HepG2 (cell line): ENCODE results near the gene TMC4. TPM values are rescaled to one million over a fixed set of nuclear protein-coding genes. Genes with fewer than 3 reads are reported as not detected.

Experiments used
- FOXA3 ChIP-seq: IDR thresholded peaks from 2 replicates; pipeline ENCODE4 v1.6.1; 2016; ENCODE audit warnings: missing genetic modification reagents, missing compliant biosample characterization
- GTF3A ChIP-seq: sonication (generic); formaldehyde crosslinking; conservative IDR thresholded peaks from 2 replicates; pipeline ENCODE4 v1.4.0; 2020; ENCODE audit warnings: mild to moderate bottlenecking, missing genetic modification reagents
- HCFC1 ChIP-seq: fragments of 150-350 bp; IDR thresholded peaks from 2 replicates; pipeline ENCODE4 v1.6.1; 2014; ENCODE audit warnings: low read depth, low read length
- MED8 ChIP-seq: sonication (generic); formaldehyde crosslinking; IDR thresholded peaks from 2 replicates; pipeline ENCODE4 v1.8.1; 2023; ENCODE audit warnings: mild to moderate bottlenecking, missing genetic modification reagents; ENCODE audit not compliant: insufficient replicate concordance
- RBFOX2 ChIP-seq: fragments of 200-400 bp; formaldehyde crosslinking; IDR thresholded peaks from 2 replicates; pipeline ENCODE4 v1.6.1; 2017; ENCODE audit warnings: low read depth, mild to moderate bottlenecking, low read length
- REST ChIP-seq, 2 experiments: IDR thresholded peaks; 2 replicates each; pipeline ENCODE4 v1.6.1; 2011 to 2012; ENCODE audit warnings: low read length in 2 of 2, borderline replicate concordance in 1 of 2, low read depth in 1 of 2, mild to moderate bottlenecking in 1 of 2, moderate library complexity in 1 of 2
- TFDP1 ChIP-seq: IDR thresholded peaks from 2 replicates; pipeline ENCODE4 v1.6.1; 2016; ENCODE audit warnings: missing compliant biosample characterization, missing genetic modification reagents, borderline replicate concordance
- ZBTB43 ChIP-seq: sonication (generic); formaldehyde crosslinking; conservative IDR thresholded peaks from 2 replicates; pipeline ENCODE4 v1.4.0; 2020; ENCODE audit warnings: missing genetic modification reagents
- ZFY ChIP-seq: sonication (generic); formaldehyde crosslinking; IDR thresholded peaks from 2 replicates; pipeline ENCODE4 v1.4.0; 2020; ENCODE audit warnings: missing genetic modification reagents
- ZGPAT ChIP-seq: IDR thresholded peaks from 2 replicates; pipeline ENCODE4 v1.6.1; 2016; ENCODE audit warnings: mild to moderate bottlenecking
- ZNF282 ChIP-seq: fragments of 450-650 bp; IDR thresholded peaks from 2 replicates; pipeline ENCODE4 v1.6.1; 2018; ENCODE audit not compliant: partially characterized antibody
- ZNF292 ChIP-seq: sonication (generic); formaldehyde crosslinking; IDR thresholded peaks from 2 replicates; pipeline ENCODE4 v1.8.1; 2022; ENCODE audit warnings: mild to moderate bottlenecking, low read depth, missing genetic modification reagents, borderline replicate concordance
- ZNF414 ChIP-seq: sonication (generic); formaldehyde crosslinking; IDR thresholded peaks from 2 replicates; pipeline ENCODE4 v1.5.0; 2020; ENCODE audit warnings: missing genetic modification reagents
- ZNF768 ChIP-seq: sonication (generic); formaldehyde crosslinking; IDR thresholded peaks from 2 replicates; pipeline ENCODE4 v1.4.0; 2020; ENCODE audit warnings: missing genetic modification reagents
- ZSCAN22 ChIP-seq: sonication (generic); formaldehyde crosslinking; IDR thresholded peaks from 2 replicates; pipeline ENCODE4 v1.4.0; 2020; ENCODE audit warnings: mild to moderate bottlenecking, missing genetic modification reagents
- ZSCAN5A ChIP-seq: sonication (generic); formaldehyde crosslinking; IDR thresholded peaks from 2 replicates; pipeline ENCODE4 v1.8.0; 2022; ENCODE audit warnings: mild to moderate bottlenecking, missing genetic modification reagents, borderline replicate concordance
- ZSCAN9 ChIP-seq: IDR thresholded peaks from 2 replicates; pipeline ENCODE4 v1.6.1; 2016; ENCODE audit warnings: borderline replicate concordance
- polyA plus RNA-seq, 8 experiments: library from polyadenylated mRNA; depleted of rRNA in 3 of 8; stranded (reverse) in 7 of 8; unstranded in 1 of 8; fragments of >200 nt; fragmentation: Illumina TruSeq in 4 of 8; extraction: Trizol in 4 of 8; gene quantifications; 2 replicates each; pipeline versions ENCODE4 v1.2.1 to v1.2.3, GENCODE V29; 2011 to 2016; ENCODE audit warnings: low read depth in 4 of 8, missing spikeins in 1 of 8, mixed read lengths in 1 of 8; ENCODE audit not compliant: insufficient read depth in 1 of 8
- total RNA-seq, 5 experiments: library from RNA; depleted of rRNA; stranded (reverse); fragments of >200 nt; fragmentation: Illumina TruSeq; extraction: Trizol; gene quantifications; 2 replicates each; pipeline ENCODE4 v1.2.3, GENCODE V29; 2016; ENCODE audit warnings: low read depth in 1 of 5

The TMC4 gene
- total and polyA plus RNA-seq, 2 of the 13 experiments (the other 11 are each of a cell fraction or from before 2014, with no cell fraction given): 0.13 to 0.24 TPM

- TF ChIP-seq ZGPAT (CRISPR knock-in tag) (no peak; the same call in 1 of the 2 replicates), ZSCAN9 (CRISPR knock-in tag) (0 out of 2 replicates have a peak, but pooled peaks have one; percentile 23), RBFOX2 (peak; percentile 92), MED8 (CRISPR knock-in tag) (no peak), ZSCAN5A (CRISPR knock-in tag) (0 out of 2 replicates have a peak, but pooled peaks have one; percentile 3), FOXA3 (CRISPR knock-in tag) (0 out of 2 replicates have a peak, but pooled peaks have one; percentile 29), ZNF414 (CRISPR knock-in tag) (no peak; the same call in 1 of the 2 replicates), HCFC1 (0 out of 2 replicates have a peak, but pooled peaks have one; percentile 23), ZNF282 (no peak), ZNF292 (no peak), ZNF768 (peak; percentile 39), REST (IDR thresholded peaks at IDR 0.05; ENCODE audit: borderline replicate concordance in 1 of 2, low read depth in 1 of 2, low read length in 2 of 2) (no peak), TFDP1 (CRISPR knock-in tag) (peak; percentile 63; the same call in 1 of the 2 replicates), ZFY (CRISPR knock-in tag) (peak; percentile 90), ZSCAN22 (CRISPR knock-in tag) (0 out of 2 replicates have a peak, but pooled peaks have one; percentile 60), ZBTB43 (no peak; the same call in none of the 2 replicates), GTF3A (peak; percentile 86; the same call in 1 of the 2 replicates)
Observed at GRCh38 chr19:54189145-54189734, 16.3 kb upstream of the TMC4 start, which contains the start of gene MBOAT7 (continued).
